Panc1 (cell line): ENCODE measurements around the gene WRNIP1.

Experiments used
- POLR2AphosphoS5 ChIP-seq: IDR thresholded peaks from 2 replicates; pipeline ENCODE4 v1.6.1; 2012; ENCODE audit warnings: mild to moderate bottlenecking, low read depth, low read length, moderate library complexity
- TF ChIP-seq, protein P1 (sequence below): fragments of 450-650 bp; IDR thresholded peaks from 2 replicates; pipeline ENCODE4 v1.5.1; 2017; ENCODE audit warnings: mild to moderate bottlenecking

DNA sequence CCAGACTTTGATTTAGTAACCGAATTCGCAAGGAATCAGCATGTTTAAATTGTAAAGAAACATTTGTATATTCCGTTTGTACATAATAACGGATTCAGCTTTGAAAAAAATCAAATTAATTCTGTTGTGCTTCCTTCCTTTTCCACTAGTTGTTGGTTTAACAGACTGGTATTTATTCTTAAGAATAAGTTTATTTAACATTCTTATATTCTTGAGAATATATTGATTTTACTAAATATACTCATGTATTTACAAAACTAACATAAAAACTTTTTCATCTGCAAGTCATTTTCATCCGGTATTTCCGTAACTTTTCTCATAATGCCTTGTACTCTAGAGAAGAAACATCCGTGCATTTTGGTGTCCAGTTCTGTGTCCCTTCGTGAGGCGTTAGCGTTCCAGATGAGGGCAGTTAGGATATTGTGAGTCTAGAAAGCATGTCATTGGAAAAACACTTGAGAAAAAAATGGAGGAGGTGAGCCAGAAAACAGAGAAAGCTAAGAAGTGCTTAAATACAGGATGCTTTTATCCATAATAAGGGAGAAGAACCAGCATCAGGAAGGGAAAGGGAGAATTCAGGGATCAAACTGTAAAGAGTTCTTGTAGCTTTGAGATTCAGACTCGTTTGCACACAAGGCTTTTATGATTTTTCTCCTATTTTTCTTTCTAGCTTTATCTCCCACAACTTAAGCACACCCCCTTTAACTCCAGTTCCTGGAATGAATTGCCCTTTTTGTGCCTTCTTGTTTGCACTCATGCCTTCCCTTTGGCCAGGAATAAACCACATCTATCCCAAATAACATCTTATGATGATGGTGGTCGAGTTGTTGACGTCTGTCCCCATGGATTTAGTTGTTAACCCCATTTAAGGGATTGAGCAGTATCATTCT lies 1.8 kb downstream of the WRNIP1 start:
- TF ChIP-seq POLR2AphosphoS5: no peak
- TF ChIP-seq, protein P1, sequence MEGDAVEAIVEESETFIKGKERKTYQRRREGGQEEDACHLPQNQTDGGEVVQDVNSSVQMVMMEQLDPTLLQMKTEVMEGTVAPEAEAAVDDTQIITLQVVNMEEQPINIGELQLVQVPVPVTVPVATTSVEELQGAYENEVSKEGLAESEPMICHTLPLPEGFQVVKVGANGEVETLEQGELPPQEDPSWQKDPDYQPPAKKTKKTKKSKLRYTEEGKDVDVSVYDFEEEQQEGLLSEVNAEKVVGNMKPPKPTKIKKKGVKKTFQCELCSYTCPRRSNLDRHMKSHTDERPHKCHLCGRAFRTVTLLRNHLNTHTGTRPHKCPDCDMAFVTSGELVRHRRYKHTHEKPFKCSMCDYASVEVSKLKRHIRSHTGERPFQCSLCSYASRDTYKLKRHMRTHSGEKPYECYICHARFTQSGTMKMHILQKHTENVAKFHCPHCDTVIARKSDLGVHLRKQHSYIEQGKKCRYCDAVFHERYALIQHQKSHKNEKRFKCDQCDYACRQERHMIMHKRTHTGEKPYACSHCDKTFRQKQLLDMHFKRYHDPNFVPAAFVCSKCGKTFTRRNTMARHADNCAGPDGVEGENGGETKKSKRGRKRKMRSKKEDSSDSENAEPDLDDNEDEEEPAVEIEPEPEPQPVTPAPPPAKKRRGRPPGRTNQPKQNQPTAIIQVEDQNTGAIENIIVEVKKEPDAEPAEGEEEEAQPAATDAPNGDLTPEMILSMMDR: no peak; the same call in 1 of the 2 replicates
